ENCODE data around the gene HABP2.

GRCh38 chr10:113550365-113550764 is 2.5 kb upstream of the HABP2 start:
- TF ChIP-seq CTCF (IDR thresholded peaks at IDR 0.05) (no peak), POLR2A (IDR thresholded peaks at IDR 0.05) (no peak)
